GM23338 (cell line): ENCODE data around the gene B3GALNT2. TPM values are rescaled to one million over a fixed set of nuclear protein-coding genes. Genes with fewer than 3 reads are reported as not detected.

Experiments used
- ATAC-seq: fragments of 200-7000 bp; cut with Tn5 transposase; 3 replicates; pipeline ENCODE4 v1.9.1; 2020
- DNase-seq: peaks from one replicate; pipeline ENCODE4 v3.0.0-alpha.2; 2015; ENCODE audit warnings: low spot score
- H2AFZ ChIP-seq: fragments of 200-600 bp; sonication (generic); 2 replicates; pipeline ENCODE4 v1.8.0; 2016; ENCODE audit warnings: antibody characterized with exemption, mild to moderate bottlenecking, moderate library complexity
- H3F3A ChIP-seq: fragments of 200-600 bp; sonication (generic); replicated peaks from 2 replicates; pipeline ENCODE4 v1.8.0; 2017; ENCODE audit warnings: antibody characterized with exemption, mixed run types, low read depth
- H3K27ac ChIP-seq: fragments of 200-600 bp; sonication (generic); 2 replicates; pipeline ENCODE4 v1.6.1; 2016; ENCODE audit warnings: low read depth
- H3K27me3 ChIP-seq: fragments of 200-600 bp; sonication (generic); 2 replicates; pipeline ENCODE4 v1.8.0; 2016; ENCODE audit warnings: mild to moderate bottlenecking, mixed run types, moderate library complexity; ENCODE audit not compliant: insufficient read depth
- H3K36me3 ChIP-seq: fragments of 200-600 bp; sonication (generic); 2 replicates; pipeline ENCODE4 v1.8.0; 2016; ENCODE audit warnings: mild to moderate bottlenecking; ENCODE audit not compliant: insufficient read depth
- H3K4me1 ChIP-seq: fragments of 200-600 bp; sonication (generic); 2 replicates; pipeline ENCODE4 v1.8.0; 2016; ENCODE audit warnings: mild to moderate bottlenecking, moderate library complexity; ENCODE audit not compliant: insufficient read depth
- H3K4me2 ChIP-seq: fragments of 200-600 bp; sonication (generic); 2 replicates; pipeline ENCODE4 v1.7.1; 2017; ENCODE audit warnings: mixed run types
- H3K4me3 ChIP-seq: fragments of 200-600 bp; sonication (generic); 2 replicates; pipeline ENCODE4 v1.6.1; 2016; ENCODE audit warnings: mixed run types
- H3K79me2 ChIP-seq: fragments of 200-600 bp; sonication (generic); replicated peaks from 2 replicates; pipeline ENCODE4 v1.8.0; 2017; ENCODE audit warnings: mild to moderate bottlenecking; ENCODE audit not compliant: insufficient read depth
- H3K9me2 ChIP-seq: fragments of 200-600 bp; sonication (generic); 2 replicates; pipeline ENCODE4 v1.8.0; 2017; ENCODE audit not compliant: insufficient read depth
- H4K20me1 ChIP-seq: fragments of 200-600 bp; sonication (generic); replicated peaks from 2 replicates; pipeline ENCODE4 v1.8.0; 2017; ENCODE audit warnings: mild to moderate bottlenecking; ENCODE audit not compliant: insufficient read depth
- H3K27ac Mint-ChIP-seq: 2 replicates; pipeline ENCODE4 v1.8.0; 2020; ENCODE audit warnings: inconsistent platforms, mild to moderate bottlenecking, moderate library complexity, mixed read lengths
- H3K27me3 Mint-ChIP-seq: 3 replicates; pipeline ENCODE4 v1.8.0; 2022; ENCODE audit warnings: low read depth, mild to moderate bottlenecking, moderate library complexity, mixed read lengths, inconsistent platforms; ENCODE audit not compliant: insufficient read depth, poor library complexity
- H3K36me3 Mint-ChIP-seq: 3 replicates; pipeline ENCODE4 v1.8.0; 2021; ENCODE audit warnings: low read depth, mild to moderate bottlenecking, inconsistent platforms, moderate library complexity, mixed read lengths
- H3K4me1 Mint-ChIP-seq: 3 replicates; pipeline ENCODE4 v1.8.0; 2020; ENCODE audit warnings: mild to moderate bottlenecking, inconsistent platforms, mixed read lengths
- H3K4me3 Mint-ChIP-seq: 3 replicates; pipeline ENCODE4 v1.8.0; 2021; ENCODE audit warnings: moderate library complexity, mild to moderate bottlenecking, inconsistent platforms, mixed read lengths
- H3K9me3 Mint-ChIP-seq: 3 replicates; pipeline ENCODE4 v1.8.0; 2020; ENCODE audit warnings: moderate library complexity, mild to moderate bottlenecking, inconsistent platforms, mixed read lengths
- CREB1 ChIP-seq: fragments of 250-450 bp; sonication (Bioruptor Pico); IDR thresholded peaks from 2 replicates; pipeline ENCODE4 v1.5.0; 2020; ENCODE audit warnings: low read depth, mild to moderate bottlenecking, moderate library complexity
- EZH2 ChIP-seq: fragments of 200-600 bp; sonication (generic); IDR thresholded peaks from one replicate; pipeline ENCODE4 v1.8.0; 2017; ENCODE audit warnings: antibody characterized with exemption, mild to moderate bottlenecking, low read depth; ENCODE audit not compliant: unreplicated experiment
- EZH2phosphoT487 ChIP-seq: fragments of 200-600 bp; sonication (generic); IDR thresholded peaks from one replicate; pipeline ENCODE4 v1.8.1; 2018; ENCODE audit warnings: antibody characterized with exemption; ENCODE audit not compliant: unreplicated experiment
- JUNB ChIP-seq: IDR thresholded peaks from one replicate; pipeline ENCODE4 v1.6.1; 2016; ENCODE audit warnings: antibody characterized with exemption; ENCODE audit not compliant: unreplicated experiment
- NANOG ChIP-seq: IDR thresholded peaks from 2 replicates; pipeline ENCODE4 v1.6.1; 2016; ENCODE audit warnings: antibody characterized with exemption, borderline replicate concordance
- POLR2AphosphoS5 ChIP-seq: IDR thresholded peaks from 2 replicates; pipeline ENCODE4 v1.6.1; 2016; ENCODE audit warnings: antibody characterized with exemption, low read depth
- STAT1 ChIP-seq: IDR thresholded peaks from one replicate; pipeline ENCODE4 v1.6.1; 2016; ENCODE audit warnings: antibody characterized with exemption; ENCODE audit not compliant: unreplicated experiment
- ZNF114 ChIP-seq: fragments of 250-450 bp; sonication (Bioruptor Pico); IDR thresholded peaks from 2 replicates; pipeline ENCODE4 v1.5.0; 2020; ENCODE audit warnings: mild to moderate bottlenecking, moderate library complexity
- ZNF331 ChIP-seq: fragments of 250-450 bp; sonication (Bioruptor Pico); IDR thresholded peaks from 2 replicates; pipeline ENCODE4 v1.5.0; 2020; ENCODE audit warnings: low read depth, mild to moderate bottlenecking, moderate library complexity
- polyA plus RNA-seq: library from polyadenylated mRNA; unstranded; fragments of >200 nt; fragmentation: Nextera tagmentation; extraction: Ambion mirVana; gene quantifications from 2 replicates; pipeline ENCODE4 v1.2.1, GENCODE V29; 2016
- total RNA-seq: library from RNA; depleted of rRNA; stranded (reverse); fragments of >200 nt; shearing (Covaris generic); gene quantifications from 2 replicates; pipeline ENCODE4 v1.2.3, GENCODE V29; 2014
- TF ChIP-seq, protein P1 (sequence below): fragments of 250-450 bp; sonication (Bioruptor Pico); IDR thresholded peaks from 2 replicates; pipeline ENCODE4 v1.5.0; 2020; ENCODE audit warnings: mild to moderate bottlenecking, moderate library complexity
- TF ChIP-seq, protein P2 (sequence below): IDR thresholded peaks from one replicate; pipeline ENCODE4 v1.6.1; 2018; ENCODE audit warnings: antibody characterized with exemption; ENCODE audit not compliant: unreplicated experiment
- TF ChIP-seq, protein P3 (sequence below), 2 experiments: fragments of 200-600 bp in 1 of 2; sonication (generic) in 1 of 2; conservative IDR thresholded peaks; 2 replicates each; pipeline versions ENCODE4 v1.5.1 to v1.6.1; 2016 to 2017; ENCODE audit warnings: antibody characterized with exemption in 2 of 2, low read depth in 2 of 2, mild to moderate bottlenecking in 2 of 2, moderate library complexity in 1 of 2
- TF ChIP-seq, protein P4 (sequence below): IDR thresholded peaks from 2 replicates; pipeline ENCODE4 v1.6.1; 2016; ENCODE audit warnings: antibody characterized with exemption

The B3GALNT2 gene
- total and polyA plus RNA-seq, 2 experiments from 2014 or later: 14.4 to 48.8 TPM

DNA sequence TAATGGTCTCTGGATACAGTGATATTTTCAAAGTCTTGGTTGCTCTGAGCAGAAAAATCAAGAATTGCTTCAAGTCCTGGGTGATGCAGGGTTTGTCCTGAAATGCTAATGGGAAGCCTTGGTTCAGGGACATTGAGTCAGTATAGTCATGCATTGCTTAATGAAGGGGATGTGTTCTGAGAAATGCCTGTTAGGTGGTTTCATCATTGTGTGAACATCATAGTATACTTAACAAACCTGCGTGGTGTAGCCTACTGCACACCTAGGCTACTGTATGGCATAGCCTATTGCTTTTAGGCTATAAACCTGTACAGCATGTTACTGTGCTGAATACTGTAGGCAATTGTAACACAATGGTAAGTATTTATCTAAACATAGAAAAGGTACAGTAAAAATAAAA, 100.7 kb downstream of the B3GALNT2 start:
- Histone ChIP-seq H2AFZ (no peak overlapping the region), H3K4me1 (peaks cover 5% of the 10 kb centered on the region), H4K20me1 (peaks cover 5% of the 10 kb centered on the region; the same call in 1 of the 2 replicates), H3F3A (no peaks in the 10 kb centered on the region), H3K79me2 (peaks cover 21% of the 10 kb centered on the region), H3K27ac (peak overlapping the region; percentile 66; the same call in 1 of the 2 replicates), H3K36me3 (no peaks in the 10 kb centered on the region), H3K27me3 (no peaks in the 10 kb centered on the region), H3K4me3 (no peak overlapping the region), H3K9me2 (no peaks in the 10 kb centered on the region), H3K4me2 (no peak overlapping the region)
- no peak for ATAC-seq
- Mint-ChIP-seq H3K27ac (no peak overlapping the region), H3K9me3 (no peaks in the 10 kb centered on the region), H3K27me3 (peaks cover 7% of the 10 kb centered on the region), H3K36me3 (peaks cover 10% of the 10 kb centered on the region; the same call in 2 of the 3 replicates), H3K4me1 (peaks cover 3% of the 10 kb centered on the region; the same call in 1 of the 3 replicates), H3K4me3 (no peak overlapping the region)
- TF ChIP-seq EZH2: no peak
- TF ChIP-seq, protein P1, sequence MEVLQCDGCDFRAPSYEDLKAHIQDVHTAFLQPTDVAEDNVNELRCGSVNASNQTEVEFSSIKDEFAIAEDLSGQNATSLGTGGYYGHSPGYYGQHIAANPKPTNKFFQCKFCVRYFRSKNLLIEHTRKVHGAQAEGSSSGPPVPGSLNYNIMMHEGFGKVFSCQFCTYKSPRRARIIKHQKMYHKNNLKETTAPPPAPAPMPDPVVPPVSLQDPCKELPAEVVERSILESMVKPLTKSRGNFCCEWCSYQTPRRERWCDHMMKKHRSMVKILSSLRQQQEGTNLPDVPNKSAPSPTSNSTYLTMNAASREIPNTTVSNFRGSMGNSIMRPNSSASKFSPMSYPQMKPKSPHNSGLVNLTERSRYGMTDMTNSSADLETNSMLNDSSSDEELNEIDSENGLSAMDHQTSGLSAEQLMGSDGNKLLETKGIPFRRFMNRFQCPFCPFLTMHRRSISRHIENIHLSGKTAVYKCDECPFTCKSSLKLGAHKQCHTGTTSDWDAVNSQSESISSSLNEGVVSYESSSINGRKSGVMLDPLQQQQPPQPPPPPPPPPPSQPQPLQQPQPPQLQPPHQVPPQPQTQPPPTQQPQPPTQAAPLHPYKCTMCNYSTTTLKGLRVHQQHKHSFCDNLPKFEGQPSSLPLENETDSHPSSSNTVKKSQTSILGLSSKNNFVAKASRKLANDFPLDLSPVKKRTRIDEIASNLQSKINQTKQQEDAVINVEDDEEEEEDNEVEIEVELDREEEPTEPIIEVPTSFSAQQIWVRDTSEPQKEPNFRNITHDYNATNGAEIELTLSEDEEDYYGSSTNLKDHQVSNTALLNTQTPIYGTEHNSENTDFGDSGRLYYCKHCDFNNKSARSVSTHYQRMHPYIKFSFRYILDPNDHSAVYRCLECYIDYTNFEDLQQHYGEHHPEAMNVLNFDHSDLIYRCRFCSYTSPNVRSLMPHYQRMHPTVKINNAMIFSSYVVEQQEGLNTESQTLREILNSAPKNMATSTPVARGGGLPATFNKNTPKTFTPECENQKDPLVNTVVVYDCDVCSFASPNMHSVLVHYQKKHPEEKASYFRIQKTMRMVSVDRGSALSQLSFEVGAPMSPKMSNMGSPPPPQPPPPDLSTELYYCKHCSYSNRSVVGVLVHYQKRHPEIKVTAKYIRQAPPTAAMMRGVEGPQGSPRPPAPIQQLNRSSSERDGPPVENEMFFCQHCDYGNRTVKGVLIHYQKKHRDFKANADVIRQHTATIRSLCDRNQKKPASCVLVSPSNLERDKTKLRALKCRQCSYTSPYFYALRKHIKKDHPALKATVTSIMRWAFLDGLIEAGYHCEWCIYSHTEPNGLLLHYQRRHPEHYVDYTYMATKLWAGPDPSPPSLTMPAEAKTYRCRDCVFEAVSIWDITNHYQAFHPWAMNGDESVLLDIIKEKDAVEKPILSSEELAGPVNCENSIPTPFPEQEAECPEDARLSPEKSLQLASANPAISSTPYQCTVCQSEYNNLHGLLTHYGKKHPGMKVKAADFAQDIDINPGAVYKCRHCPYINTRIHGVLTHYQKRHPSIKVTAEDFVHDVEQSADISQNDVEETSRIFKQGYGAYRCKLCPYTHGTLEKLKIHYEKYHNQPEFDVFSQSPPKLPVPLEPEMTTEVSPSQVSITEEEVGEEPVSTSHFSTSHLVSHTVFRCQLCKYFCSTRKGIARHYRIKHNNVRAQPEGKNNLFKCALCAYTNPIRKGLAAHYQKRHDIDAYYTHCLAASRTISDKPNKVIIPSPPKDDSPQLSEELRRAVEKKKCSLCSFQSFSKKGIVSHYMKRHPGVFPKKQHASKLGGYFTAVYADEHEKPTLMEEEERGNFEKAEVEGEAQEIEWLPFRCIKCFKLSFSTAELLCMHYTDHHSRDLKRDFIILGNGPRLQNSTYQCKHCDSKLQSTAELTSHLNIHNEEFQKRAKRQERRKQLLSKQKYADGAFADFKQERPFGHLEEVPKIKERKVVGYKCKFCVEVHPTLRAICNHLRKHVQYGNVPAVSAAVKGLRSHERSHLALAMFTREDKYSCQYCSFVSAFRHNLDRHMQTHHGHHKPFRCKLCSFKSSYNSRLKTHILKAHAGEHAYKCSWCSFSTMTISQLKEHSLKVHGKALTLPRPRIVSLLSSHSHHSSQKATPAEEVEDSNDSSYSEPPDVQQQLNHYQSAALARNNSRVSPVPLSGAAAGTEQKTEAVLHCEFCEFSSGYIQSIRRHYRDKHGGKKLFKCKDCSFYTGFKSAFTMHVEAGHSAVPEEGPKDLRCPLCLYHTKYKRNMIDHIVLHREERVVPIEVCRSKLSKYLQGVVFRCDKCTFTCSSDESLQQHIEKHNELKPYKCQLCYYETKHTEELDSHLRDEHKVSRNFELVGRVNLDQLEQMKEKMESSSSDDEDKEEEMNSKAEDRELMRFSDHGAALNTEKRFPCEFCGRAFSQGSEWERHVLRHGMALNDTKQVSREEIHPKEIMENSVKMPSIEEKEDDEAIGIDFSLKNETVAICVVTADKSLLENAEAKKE: no peak
- TF ChIP-seq CREB1 (CRISPR knock-in tag): no peak
- TF ChIP-seq, protein P2, sequence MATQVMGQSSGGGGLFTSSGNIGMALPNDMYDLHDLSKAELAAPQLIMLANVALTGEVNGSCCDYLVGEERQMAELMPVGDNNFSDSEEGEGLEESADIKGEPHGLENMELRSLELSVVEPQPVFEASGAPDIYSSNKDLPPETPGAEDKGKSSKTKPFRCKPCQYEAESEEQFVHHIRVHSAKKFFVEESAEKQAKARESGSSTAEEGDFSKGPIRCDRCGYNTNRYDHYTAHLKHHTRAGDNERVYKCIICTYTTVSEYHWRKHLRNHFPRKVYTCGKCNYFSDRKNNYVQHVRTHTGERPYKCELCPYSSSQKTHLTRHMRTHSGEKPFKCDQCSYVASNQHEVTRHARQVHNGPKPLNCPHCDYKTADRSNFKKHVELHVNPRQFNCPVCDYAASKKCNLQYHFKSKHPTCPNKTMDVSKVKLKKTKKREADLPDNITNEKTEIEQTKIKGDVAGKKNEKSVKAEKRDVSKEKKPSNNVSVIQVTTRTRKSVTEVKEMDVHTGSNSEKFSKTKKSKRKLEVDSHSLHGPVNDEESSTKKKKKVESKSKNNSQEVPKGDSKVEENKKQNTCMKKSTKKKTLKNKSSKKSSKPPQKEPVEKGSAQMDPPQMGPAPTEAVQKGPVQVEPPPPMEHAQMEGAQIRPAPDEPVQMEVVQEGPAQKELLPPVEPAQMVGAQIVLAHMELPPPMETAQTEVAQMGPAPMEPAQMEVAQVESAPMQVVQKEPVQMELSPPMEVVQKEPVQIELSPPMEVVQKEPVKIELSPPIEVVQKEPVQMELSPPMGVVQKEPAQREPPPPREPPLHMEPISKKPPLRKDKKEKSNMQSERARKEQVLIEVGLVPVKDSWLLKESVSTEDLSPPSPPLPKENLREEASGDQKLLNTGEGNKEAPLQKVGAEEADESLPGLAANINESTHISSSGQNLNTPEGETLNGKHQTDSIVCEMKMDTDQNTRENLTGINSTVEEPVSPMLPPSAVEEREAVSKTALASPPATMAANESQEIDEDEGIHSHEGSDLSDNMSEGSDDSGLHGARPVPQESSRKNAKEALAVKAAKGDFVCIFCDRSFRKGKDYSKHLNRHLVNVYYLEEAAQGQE: no peak
- no peak for TF ChIP-seq ZNF114 (CRISPR knock-in tag)
- TF ChIP-seq JUNB: no peak
- TF ChIP-seq ZNF331: no peak
- TF ChIP-seq, protein P3, sequence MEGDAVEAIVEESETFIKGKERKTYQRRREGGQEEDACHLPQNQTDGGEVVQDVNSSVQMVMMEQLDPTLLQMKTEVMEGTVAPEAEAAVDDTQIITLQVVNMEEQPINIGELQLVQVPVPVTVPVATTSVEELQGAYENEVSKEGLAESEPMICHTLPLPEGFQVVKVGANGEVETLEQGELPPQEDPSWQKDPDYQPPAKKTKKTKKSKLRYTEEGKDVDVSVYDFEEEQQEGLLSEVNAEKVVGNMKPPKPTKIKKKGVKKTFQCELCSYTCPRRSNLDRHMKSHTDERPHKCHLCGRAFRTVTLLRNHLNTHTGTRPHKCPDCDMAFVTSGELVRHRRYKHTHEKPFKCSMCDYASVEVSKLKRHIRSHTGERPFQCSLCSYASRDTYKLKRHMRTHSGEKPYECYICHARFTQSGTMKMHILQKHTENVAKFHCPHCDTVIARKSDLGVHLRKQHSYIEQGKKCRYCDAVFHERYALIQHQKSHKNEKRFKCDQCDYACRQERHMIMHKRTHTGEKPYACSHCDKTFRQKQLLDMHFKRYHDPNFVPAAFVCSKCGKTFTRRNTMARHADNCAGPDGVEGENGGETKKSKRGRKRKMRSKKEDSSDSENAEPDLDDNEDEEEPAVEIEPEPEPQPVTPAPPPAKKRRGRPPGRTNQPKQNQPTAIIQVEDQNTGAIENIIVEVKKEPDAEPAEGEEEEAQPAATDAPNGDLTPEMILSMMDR (conservative IDR thresholded peaks at IDR 0.05; ENCODE audit: low read depth in 2 of 2): no peak
- TF ChIP-seq EZH2phosphoT487: no peak
- no peak for TF ChIP-seq NANOG
- TF ChIP-seq POLR2AphosphoS5: no peak
- TF ChIP-seq, protein P4, sequence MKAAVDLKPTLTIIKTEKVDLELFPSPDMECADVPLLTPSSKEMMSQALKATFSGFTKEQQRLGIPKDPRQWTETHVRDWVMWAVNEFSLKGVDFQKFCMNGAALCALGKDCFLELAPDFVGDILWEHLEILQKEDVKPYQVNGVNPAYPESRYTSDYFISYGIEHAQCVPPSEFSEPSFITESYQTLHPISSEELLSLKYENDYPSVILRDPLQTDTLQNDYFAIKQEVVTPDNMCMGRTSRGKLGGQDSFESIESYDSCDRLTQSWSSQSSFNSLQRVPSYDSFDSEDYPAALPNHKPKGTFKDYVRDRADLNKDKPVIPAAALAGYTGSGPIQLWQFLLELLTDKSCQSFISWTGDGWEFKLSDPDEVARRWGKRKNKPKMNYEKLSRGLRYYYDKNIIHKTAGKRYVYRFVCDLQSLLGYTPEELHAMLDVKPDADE: no peak
- no peak for TF ChIP-seq STAT1
- DNase-seq: no peak
